ENCODE measurements around the gene MEI4.
"Not testable (repeated sequence)": the region's sequence is repeated elsewhere in the genome, so short reads cannot be mapped to it uniquely, and the experiment has no call there.

The MEI4 gene

DNA sequence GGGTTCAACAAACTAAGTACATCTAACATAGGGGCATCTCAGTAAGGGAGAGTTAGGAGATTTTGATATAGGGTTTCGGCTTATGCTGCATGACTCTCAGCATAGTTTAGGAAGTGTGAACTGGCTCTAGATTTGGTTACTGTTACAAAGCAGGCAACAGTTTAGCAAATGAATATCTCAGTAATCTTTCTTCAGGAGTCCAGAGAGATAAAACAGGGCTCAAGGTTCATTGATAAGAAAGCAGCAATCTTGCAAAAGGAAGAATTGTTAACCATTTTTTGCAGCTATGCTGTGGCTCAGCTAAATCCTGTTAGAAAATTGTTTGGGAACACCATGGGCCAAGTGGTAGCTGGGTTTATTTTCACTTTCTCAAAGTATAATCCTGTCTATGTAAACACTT lies 161.3 kb downstream of the MEI4 start:
- no peak for DNase-seq (ENCODE audit: low read depth in 3 of 3)

DNA sequence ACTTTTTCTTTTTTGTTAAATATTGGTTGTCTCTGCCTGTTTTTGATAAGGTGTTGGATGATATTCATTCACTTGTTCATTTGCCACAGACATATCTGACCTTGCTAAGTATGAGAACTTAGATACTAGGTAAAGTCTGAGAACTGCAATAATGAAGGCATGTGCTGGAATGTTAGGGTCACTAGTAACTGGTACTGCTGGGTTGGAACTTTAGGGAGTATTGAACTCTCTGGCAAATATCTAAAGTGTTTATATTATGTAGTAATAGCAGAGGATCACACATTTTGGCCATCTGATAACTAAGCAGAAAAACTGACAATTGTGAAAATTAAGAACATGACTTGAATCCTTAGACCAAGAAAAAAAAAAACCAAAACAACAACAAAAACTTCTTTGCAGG lies 162.7 kb downstream of the MEI4 start:
- no peak for DNase-seq (ENCODE audit: low read depth in 3 of 3)

DNA sequence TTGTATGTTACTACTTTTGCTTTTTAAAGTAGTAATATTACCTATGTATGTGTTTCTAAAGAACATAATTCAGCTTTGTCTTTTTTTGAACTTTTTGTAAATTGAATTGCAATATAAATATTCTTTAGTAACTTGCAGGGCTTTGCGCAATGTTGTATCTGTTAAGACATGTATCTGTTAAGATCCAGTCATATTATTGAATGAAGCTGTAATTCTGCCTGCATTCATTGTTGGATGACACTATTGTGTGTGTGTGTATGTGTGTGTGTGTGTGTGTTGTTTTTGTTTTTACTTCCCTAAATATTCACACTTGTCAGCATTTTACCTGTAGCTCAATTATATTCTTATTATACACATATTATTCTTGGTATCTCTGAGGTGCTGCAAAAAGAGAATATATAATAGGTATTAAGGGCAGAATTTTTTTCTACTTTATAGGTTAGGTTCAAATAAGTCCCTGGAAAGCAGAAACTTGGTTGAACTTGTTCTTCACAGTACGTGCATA lies 164.0 kb downstream of the MEI4 start:
- DNase-seq (ENCODE audit: low read depth in 3 of 3): no peak

DNA sequence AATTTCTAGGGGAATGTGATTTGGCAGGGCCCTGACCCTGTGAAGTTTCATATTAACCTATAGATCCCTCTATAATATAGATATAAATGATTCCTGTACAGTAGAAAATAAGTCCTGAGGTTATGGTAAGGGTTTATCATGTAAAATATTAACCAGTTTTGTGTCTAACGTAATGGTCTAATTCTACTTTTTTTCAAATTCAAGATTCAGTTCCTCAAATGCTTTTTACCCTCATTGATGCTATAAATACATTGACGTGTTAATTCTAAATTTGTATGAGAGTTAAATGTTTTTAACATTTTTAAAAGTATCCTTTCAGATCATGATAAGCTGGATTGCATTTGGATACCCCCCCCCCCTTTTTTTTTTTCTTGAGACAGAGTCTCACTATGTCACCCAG lies 169.4 kb downstream of the MEI4 start:
- no peak for DNase-seq (ENCODE audit: low read depth in 3 of 3)

- DNase-seq (ENCODE audit: low read depth in 3 of 3): no peak
Measured at GRCh38 chr6:77825204-77825603, 172.4 kb downstream of the MEI4 start.

DNA sequence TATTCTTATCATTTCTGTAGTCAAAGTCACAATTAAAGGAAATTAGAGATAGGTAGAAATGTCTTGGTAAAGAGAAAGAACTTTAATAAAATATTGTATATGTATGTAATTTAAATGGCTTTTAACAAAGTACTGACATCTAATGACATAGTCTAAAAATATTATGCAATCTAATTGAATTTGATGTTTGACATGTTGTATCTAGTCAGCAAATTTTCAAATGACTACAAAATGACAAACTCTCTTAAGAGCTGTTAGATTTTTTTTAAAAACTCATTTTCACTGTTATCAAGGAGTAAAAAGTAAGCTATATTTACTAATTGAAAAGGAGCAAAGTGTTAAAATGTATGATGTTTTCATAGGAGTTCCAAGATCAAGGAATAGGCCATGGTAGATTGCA lies 176.9 kb downstream of the MEI4 start:
- DNase-seq (ENCODE audit: low read depth in 3 of 3): no peak

GRCh38 chr6:77833749-77834148 lies 180.9 kb downstream of the MEI4 start:
- DNase-seq (ENCODE audit: low read depth in 3 of 3): not testable (repeated sequence)

GRCh38 chr6:77834591-77834996 lies 181.8 kb downstream of the MEI4 start:
- no peak for DNase-seq (ENCODE audit: low read depth in 3 of 3)

DNA sequence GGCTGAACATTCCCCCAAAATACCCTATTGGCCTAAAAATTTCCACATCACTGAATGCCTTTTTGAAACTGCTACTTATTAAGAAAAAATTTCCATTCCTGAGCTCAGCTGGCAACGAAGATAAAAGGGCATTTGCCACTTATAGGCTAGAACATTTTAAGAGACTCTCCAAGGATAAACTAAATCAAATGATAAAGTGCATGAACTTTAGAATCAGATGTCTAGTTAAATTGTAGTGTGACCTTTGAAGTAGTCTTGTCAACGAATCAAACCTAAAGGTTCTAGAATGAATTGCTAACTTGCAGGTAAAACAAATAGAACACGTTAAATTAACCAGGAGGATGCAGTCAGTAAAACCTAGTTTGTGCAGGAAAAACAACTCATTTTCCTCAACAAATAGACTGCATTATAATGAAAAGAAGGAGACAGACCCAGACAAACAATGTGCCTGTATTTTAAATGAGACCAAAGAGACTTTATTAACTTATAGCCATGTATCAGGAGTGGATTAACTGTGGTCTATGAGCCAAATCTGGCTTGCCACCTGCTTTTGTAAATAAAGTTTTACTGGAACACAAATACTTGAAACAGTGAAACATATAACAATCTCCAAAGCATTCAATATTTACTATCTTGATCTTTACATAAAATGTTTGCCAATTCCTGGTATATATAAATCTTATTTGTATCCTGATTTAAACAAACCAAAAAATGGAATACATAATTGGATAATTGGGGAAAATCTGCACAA lies 184.4 kb downstream of the MEI4 start:
- no peak for DNase-seq (ENCODE audit: low read depth in 3 of 3)

- no peak for DNase-seq (ENCODE audit: low read depth in 3 of 3)
Measured at GRCh38 chr6:77839292-77839691, 186.5 kb downstream of the MEI4 start.

DNA sequence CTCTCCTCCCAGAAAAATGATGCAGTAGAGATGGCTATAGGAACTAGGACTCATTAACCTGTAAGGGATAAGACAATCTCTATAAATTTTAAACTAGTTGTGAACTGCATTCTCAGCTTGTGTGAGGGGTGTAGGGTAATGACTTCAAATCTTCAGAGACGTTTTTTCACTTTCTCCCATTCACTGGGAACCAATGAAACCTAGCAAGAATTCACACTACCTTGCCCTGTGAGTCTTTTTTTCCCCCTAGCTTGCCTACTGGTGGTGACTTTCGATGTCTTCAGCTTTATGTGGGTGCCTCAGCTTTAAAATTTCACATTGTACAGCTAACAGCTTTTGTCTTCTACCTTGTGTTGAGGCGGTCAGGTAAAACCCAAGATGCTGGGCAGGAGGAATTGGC lies 192.0 kb downstream of the MEI4 start:
- no peak for DNase-seq (ENCODE audit: low read depth in 3 of 3)

DNA sequence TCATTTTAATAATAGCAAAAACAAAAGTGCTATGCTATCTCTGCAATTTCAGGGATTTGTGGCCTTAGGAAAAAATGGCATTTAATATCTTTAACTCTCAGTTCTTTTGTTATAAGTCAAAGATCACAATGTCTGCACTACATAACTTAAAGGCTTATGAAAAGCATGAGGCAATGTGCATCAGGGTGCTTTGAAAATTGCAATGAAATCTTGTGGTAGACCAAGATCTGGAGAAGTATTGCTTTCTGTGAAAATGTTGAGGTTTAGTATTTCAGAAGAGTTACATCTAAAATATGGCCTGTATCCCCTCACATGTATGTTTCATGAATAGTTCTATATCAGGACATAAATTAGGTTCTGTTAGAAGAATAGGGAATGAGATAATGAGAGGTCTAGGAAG lies 200.6 kb downstream of the MEI4 start:
- no peak for DNase-seq (ENCODE audit: low read depth in 3 of 3)

GRCh38 chr6:77856391-77856790 lies 203.6 kb downstream of the MEI4 start:
- no peak for DNase-seq (ENCODE audit: low read depth in 3 of 3)

- no peak for DNase-seq (ENCODE audit: low read depth in 3 of 3)
Measured at GRCh38 chr6:77857421-77857820, 204.6 kb downstream of the MEI4 start.

DNA sequence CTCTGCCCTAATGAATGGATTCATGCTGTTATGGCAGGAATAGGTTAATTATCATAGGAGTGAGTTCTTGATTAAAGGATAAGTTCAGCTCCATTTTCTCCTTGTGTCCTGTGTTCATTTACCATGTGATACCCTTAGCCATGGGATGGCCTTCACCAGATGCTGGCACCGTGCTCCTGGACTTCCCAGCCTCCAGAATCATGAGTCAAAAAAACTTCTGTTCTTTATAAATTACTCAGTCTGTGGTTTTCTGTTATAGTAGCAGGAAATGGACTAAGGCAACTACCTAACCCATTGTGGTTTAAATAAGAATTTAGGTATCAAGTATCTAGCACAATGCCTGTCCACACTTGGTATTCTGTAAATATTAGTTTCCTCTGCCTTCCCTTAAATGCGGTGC lies 223.5 kb downstream of the MEI4 start:
- no peak for DNase-seq (ENCODE audit: low read depth in 3 of 3)

GRCh38 chr6:77879527-77879926 lies 226.7 kb downstream of the MEI4 start:
- no peak for DNase-seq (ENCODE audit: low read depth in 3 of 3)

- DNase-seq (ENCODE audit: low read depth in 3 of 3): no peak
Measured at GRCh38 chr6:77880501-77880900, 227.7 kb downstream of the MEI4 start.

DNA sequence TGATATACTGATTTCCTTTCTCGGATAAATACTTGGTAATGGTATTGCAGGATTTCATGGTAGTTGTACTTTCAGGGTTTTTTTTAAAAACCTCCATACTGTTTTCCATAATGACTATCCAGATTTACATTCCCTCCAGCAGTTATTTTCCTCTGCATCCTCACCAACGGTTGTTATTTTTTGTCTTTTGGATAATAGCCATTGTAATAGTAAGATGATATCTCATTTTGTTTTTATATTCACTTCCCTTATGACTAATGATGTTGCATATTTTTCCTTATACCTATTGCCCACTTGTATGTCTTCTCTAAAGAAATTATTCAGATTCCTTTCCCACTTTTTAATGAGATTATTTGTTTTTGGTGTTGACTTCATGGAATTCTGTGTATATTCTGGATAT lies 231.0 kb downstream of the MEI4 start:
- DNase-seq (ENCODE audit: low read depth in 3 of 3): no peak

GRCh38 chr6:77893391-77893790 lies 240.6 kb downstream of the MEI4 start:
- DNase-seq (ENCODE audit: low read depth in 3 of 3): no peak

- no peak for DNase-seq (ENCODE audit: low read depth in 3 of 3)
Measured at GRCh38 chr6:77906070-77906469, 253.2 kb downstream of the MEI4 start.

- DNase-seq (ENCODE audit: low read depth in 3 of 3): no peak
Measured at GRCh38 chr6:77910826-77911225, 258.0 kb downstream of the MEI4 start.

- no peak for DNase-seq (ENCODE audit: low read depth in 3 of 3)
Measured at GRCh38 chr6:77926198-77926751, 273.4 kb downstream of the MEI4 start.

DNA sequence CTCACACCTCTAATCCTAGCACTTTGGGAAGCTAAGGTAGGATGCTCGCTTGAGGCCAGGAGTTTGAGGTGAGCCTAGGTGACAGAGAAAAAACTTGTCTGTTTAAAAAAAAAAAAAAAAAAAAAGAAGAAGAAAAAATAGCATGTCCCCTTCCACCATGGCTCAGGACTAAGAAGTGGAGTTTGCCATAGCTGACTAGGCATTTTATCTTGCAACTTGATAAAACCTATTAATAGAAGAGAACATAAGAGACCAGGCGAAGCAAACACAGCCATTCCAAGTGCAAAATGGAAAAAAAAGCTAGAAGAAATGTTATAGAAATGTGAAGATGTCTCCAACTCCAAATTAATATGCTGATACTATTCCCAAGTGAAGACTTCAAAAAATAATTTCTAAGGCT lies 277.5 kb downstream of the MEI4 start:
- DNase-seq (ENCODE audit: low read depth in 3 of 3): no peak

DNA sequence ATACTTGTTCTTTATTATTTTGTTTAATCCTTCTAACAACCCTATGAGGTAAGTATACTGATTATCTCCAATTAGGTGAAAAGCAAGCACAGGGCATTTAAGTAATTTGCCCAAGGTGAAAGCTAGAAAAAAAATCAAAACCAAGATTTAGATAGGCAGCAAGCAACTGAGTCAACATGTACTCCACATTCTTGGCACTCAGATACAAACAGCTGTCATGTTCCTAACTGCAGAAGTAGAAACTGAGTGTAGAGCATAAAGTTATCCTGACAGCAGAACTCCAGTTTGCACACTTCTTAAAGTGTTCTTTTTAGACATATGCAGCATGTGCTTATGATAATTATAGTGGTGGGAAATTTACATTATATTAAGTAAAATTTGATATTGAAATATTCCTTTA lies 278.1 kb downstream of the MEI4 start:
- DNase-seq (ENCODE audit: low read depth in 3 of 3): no peak
